Endothelial cell of umbilical vein (primary cell): ENCODE measurements around the gene NCK2.

ENCODE experiments used
- CTCF ChIP-seq, 2 donors: IDR thresholded peaks; 1 replicate in 1 of 2; 2 replicates in 1 of 2; pipeline ENCODE4 v1.5.1; 2011; ENCODE audit warnings: low read length in 2 of 2, mild to moderate bottlenecking in 2 of 2, moderate library complexity in 2 of 2, control low read depth in 1 of 2, inconsistent platforms in 1 of 2, low read depth in 1 of 2; ENCODE audit not compliant: insufficient read depth in 1 of 2; ENCODE audit errors: extremely low read depth in 1 of 2
- EZH2 ChIP-seq: IDR thresholded peaks from 2 replicates; pipeline ENCODE4 v1.6.1; 2012; ENCODE audit warnings: borderline replicate concordance, low read depth, mild to moderate bottlenecking, moderate library complexity, low read length, inconsistent platforms; ENCODE audit not compliant: severe bottlenecking
- GATA2 ChIP-seq: IDR thresholded peaks from 2 replicates; pipeline ENCODE4 v1.7.0; 2011; ENCODE audit warnings: low read depth, mild to moderate bottlenecking, moderate library complexity, mixed read lengths, low read length; ENCODE audit not compliant: insufficient read length, insufficient read depth
- POLR2A ChIP-seq: IDR thresholded peaks from 2 replicates; pipeline ENCODE4 v1.6.1; 2012; ENCODE audit warnings: low read depth, mild to moderate bottlenecking, control low read depth, low read length

- TF ChIP-seq POLR2A (no peak), GATA2 (no peak), EZH2 (no peak), CTCF (IDR thresholded peaks at IDR 0.05; ENCODE audit: extremely low read depth in 1 of 2, insufficient read depth in 1 of 2, low read depth in 1 of 2, low read length in 2 of 2) (no peak)
Measured at GRCh38 chr2:105813405-105813804, 68.7 kb downstream of the NCK2 start.
